Neural cell (in vitro differentiated cells): ENCODE results near the gene MAN2A2. TPM values are rescaled to one million over a fixed set of nuclear protein-coding genes. Genes with fewer than 3 reads are reported as not detected.

Source experiments
- H2AFZ ChIP-seq: fragments of 200-600, 300-800 bp; sonication (generic), shearing (Covaris generic); 2 replicates; pipeline ENCODE4 v1.6.0; 2014; ENCODE audit warnings: low read depth, mild to moderate bottlenecking, antibody characterized with exemption, low read length, moderate library complexity
- H3F3A ChIP-seq: fragments of 200-600 bp; shearing (Covaris generic); 2 replicates; pipeline ENCODE4 v1.6.1; 2016; ENCODE audit warnings: mild to moderate bottlenecking, moderate library complexity, mixed read lengths, antibody characterized with exemption, low read length; ENCODE audit not compliant: insufficient read depth, poor library complexity, severe bottlenecking
- H3K27ac ChIP-seq: fragments of 200-600, 300-800 bp; sonication (generic), shearing (Covaris generic); 2 replicates; pipeline ENCODE4 v1.5.1; 2014; ENCODE audit warnings: mild to moderate bottlenecking, low read length, moderate library complexity
- H3K27me3 ChIP-seq: fragments of 300-800, 200-600 bp; sonication (generic), shearing (Covaris generic); 2 replicates; pipeline ENCODE4 v1.6.0; 2014; ENCODE audit warnings: mild to moderate bottlenecking, low read depth, low read length, moderate library complexity; ENCODE audit not compliant: insufficient read depth
- H3K36me3 ChIP-seq: fragments of 300-800, 200-600 bp; sonication (generic), shearing (Covaris generic); 2 replicates; pipeline ENCODE4 v1.5.1; 2014; ENCODE audit warnings: mild to moderate bottlenecking, antibody characterized with exemption, low read length, moderate library complexity; ENCODE audit not compliant: insufficient read depth
- H3K4me2 ChIP-seq: fragments of 300-800, 200-600 bp; sonication (generic), shearing (Covaris generic); 2 replicates; pipeline ENCODE4 v1.6.0; 2014; ENCODE audit warnings: mild to moderate bottlenecking, low read length
- H3K4me3 ChIP-seq: fragments of 300-800, 200-600 bp; sonication (generic), shearing (Covaris generic); 2 replicates; pipeline ENCODE4 v1.5.1; 2014; ENCODE audit warnings: mild to moderate bottlenecking, low read length, moderate library complexity
- H3K79me2 ChIP-seq: fragments of 200-600 bp; shearing (Covaris generic); replicated peaks from 2 replicates; pipeline ENCODE4 v1.6.0; 2014; ENCODE audit warnings: mild to moderate bottlenecking, low read length, moderate library complexity; ENCODE audit not compliant: insufficient read depth
- H3K9ac ChIP-seq: fragments of 300-800, 200-600 bp; sonication (generic), shearing (Covaris generic); 2 replicates; pipeline ENCODE4 v1.6.1; 2016; ENCODE audit warnings: mild to moderate bottlenecking, low read length, mixed read lengths
- H3K9me2 ChIP-seq: fragments of 200-600 bp; shearing (Covaris generic); 2 replicates; pipeline ENCODE4 v1.6.1; 2016; ENCODE audit warnings: mild to moderate bottlenecking, low read length, mixed read lengths; ENCODE audit not compliant: insufficient read depth
- H3K9me3 ChIP-seq: fragments of 200-600, 300-800 bp; sonication (generic), shearing (Covaris generic); 2 replicates; pipeline ENCODE4 v1.6.1; 2016; ENCODE audit warnings: mild to moderate bottlenecking, mixed run types, low read length, moderate library complexity, mixed read lengths
- H4K20me1 ChIP-seq: fragments of 200-600 bp; shearing (Covaris generic); 2 replicates; pipeline ENCODE4 v1.6.1; 2016; ENCODE audit warnings: mild to moderate bottlenecking, mixed run types; ENCODE audit not compliant: insufficient read depth
- CTCF ChIP-seq: fragments of 450-650 bp; IDR thresholded peaks from 2 replicates; pipeline ENCODE4 v1.5.1; 2014; ENCODE audit warnings: antibody characterized with exemption, mild to moderate bottlenecking, moderate library complexity; ENCODE audit not compliant: poor library complexity, severe bottlenecking
- EP300 ChIP-seq: fragments of 450-650 bp; conservative IDR thresholded peaks from 2 replicates; pipeline ENCODE4 v1.6.1; 2014; ENCODE audit warnings: antibody characterized with exemption, mild to moderate bottlenecking, moderate library complexity; ENCODE audit not compliant: poor library complexity, severe bottlenecking
- EZH2 ChIP-seq: fragments of 200-600, 300-800 bp; shearing (Covaris generic), sonication (generic); IDR thresholded peaks from 2 replicates; pipeline ENCODE4 v1.6.1; 2014; ENCODE audit warnings: antibody characterized with exemption, low read length, borderline replicate concordance, mild to moderate bottlenecking; ENCODE audit not compliant: insufficient read depth, poor library complexity, severe bottlenecking
- MXI1 ChIP-seq: fragments of 450-650 bp; conservative IDR thresholded peaks from 2 replicates; pipeline ENCODE4 v1.6.1; 2014; ENCODE audit warnings: antibody characterized with exemption, mild to moderate bottlenecking; ENCODE audit not compliant: poor library complexity, severe bottlenecking
- POLR2AphosphoS5 ChIP-seq: IDR thresholded peaks from 2 replicates; pipeline ENCODE4 v1.6.1; 2012
- RAD21 ChIP-seq: fragments of 450-650 bp; conservative IDR thresholded peaks from 2 replicates; pipeline ENCODE4 v1.6.1; 2014; ENCODE audit warnings: antibody characterized with exemption, mild to moderate bottlenecking, moderate library complexity
- REST ChIP-seq: IDR thresholded peaks from 2 replicates; pipeline ENCODE4 v1.6.1; 2012; ENCODE audit warnings: borderline replicate concordance
- SMC3 ChIP-seq: fragments of 450-650 bp; conservative IDR thresholded peaks from 2 replicates; pipeline ENCODE4 v1.6.1; 2014; ENCODE audit warnings: antibody characterized with exemption, mild to moderate bottlenecking, moderate library complexity; ENCODE audit not compliant: poor library complexity
- TAF1 ChIP-seq: IDR thresholded peaks from 2 replicates; pipeline ENCODE4 v1.6.1; 2012; ENCODE audit warnings: low read depth
- polyA plus RNA-seq: library from polyadenylated mRNA; depleted of rRNA; stranded (reverse); fragments of >200 nt; gene quantifications from 2 replicates; pipeline ENCODE4 v1.2.3, GENCODE V29; 2014

The MAN2A2 gene
- polyA plus RNA-seq, 1 donor from 2014 or later: 59.8 TPM

- no peaks in the 10 kb centered on the region for H3K27me3 ChIP-seq
- H3K9ac ChIP-seq: no peak overlapping the region
- H2AFZ ChIP-seq: no peak overlapping the region
- no peaks in the 10 kb centered on the region for H3K9me3 ChIP-seq
- H3K79me2 ChIP-seq: no peaks in the 10 kb centered on the region
- H3K36me3 ChIP-seq: no peaks in the 10 kb centered on the region
- TF ChIP-seq RAD21 (peak; percentile 91), TAF1 (no peak), MXI1 (no peak), CTCF (peak; percentile 93), EZH2 (no peak), EP300 (no peak), SMC3 (peak; percentile 91), POLR2AphosphoS5 (no peak), REST (no peak)
- H3K4me2 ChIP-seq: no peak overlapping the region
- no peaks in the 10 kb centered on the region for H4K20me1 ChIP-seq
- no peak overlapping the region for H3K27ac ChIP-seq
- H3K4me3 ChIP-seq: no peak overlapping the region
- no peaks in the 10 kb centered on the region for H3K9me2 ChIP-seq
- no peaks in the 10 kb centered on the region for H3F3A ChIP-seq
These were observed 17.4 kb upstream of the MAN2A2 start for GRCh38 chr15:90885432-90886290.

- Histone ChIP-seq H3K9ac (no peak overlapping the region), H3K79me2 (no peaks in the 10 kb centered on the region)
These were observed 16.8 kb upstream of the MAN2A2 start for GRCh38 chr15:90886291-90886614.

More at GRCh38 chr15:90886291-90886614, 16.8 kb upstream of the MAN2A2 start:
- Histone ChIP-seq H3K36me3 (no peaks in the 10 kb centered on the region), H3K27me3 (no peaks in the 10 kb centered on the region), H3K9me2 (no peaks in the 10 kb centered on the region), H3F3A (no peaks in the 10 kb centered on the region), H3K27ac (no peak overlapping the region), H2AFZ (no peak overlapping the region), H4K20me1 (no peaks in the 10 kb centered on the region), H3K9me3 (no peaks in the 10 kb centered on the region), H3K4me2 (no peak overlapping the region), H3K4me3 (no peak overlapping the region)
- TF ChIP-seq REST: no peak
- no peak for TF ChIP-seq CTCF
- TF ChIP-seq SMC3: no peak
- no peak for TF ChIP-seq EP300
- no peak for TF ChIP-seq EZH2
- TF ChIP-seq POLR2AphosphoS5: no peak
- TF ChIP-seq RAD21: no peak
- TF ChIP-seq MXI1: no peak
- TF ChIP-seq TAF1: no peak
